Endothelial cell of umbilical vein (primary cell): ENCODE measurements around the gene MTIF3. TPM values are rescaled to one million over a fixed set of nuclear protein-coding genes. Genes with fewer than 3 reads are reported as not detected.

ENCODE experiments used
- BruUV-seq: library from RNA; stranded (reverse); fragments of 400-500 nt; replicated peaks from 2 replicates; lab custom pipeline; 2021; lab: Mats Ljungman, UMichigan
- CTCF ChIA-PET: fragments of 300-600, 350-600 bp; sonication (Branson Sonifier 250); formaldehyde crosslinking; loops from one replicate; lab custom pipeline; 2021; ENCODE audit warnings: antibody characterized with exemption, inconsistent platforms; lab: Charles Lee
- POLR2A ChIA-PET: fragments of 300-600, 350-600 bp; sonication (Branson Sonifier 250); formaldehyde crosslinking; loops from one replicate; lab custom pipeline; 2021; ENCODE audit warnings: antibody characterized with exemption, inconsistent platforms; lab: Charles Lee
- DNase-seq: peaks from one replicate; pipeline ENCODE4 v3.0.0-alpha.2; 2011; ENCODE audit warnings: low read depth, low spot score
- FAIRE-seq: peaks from 2 replicates; lab custom pipeline; 2011; peaks lifted over from hg19 to GRCh38; lab: Jason Lieb, UNC
- H2AFZ ChIP-seq: 2 replicates; pipeline ENCODE4 v1.6.0; 2012; ENCODE audit warnings: low read depth, low read length, control low read depth, inconsistent platforms
- H3K27ac ChIP-seq: 2 replicates; pipeline ENCODE4 v1.5.1; 2011; ENCODE audit warnings: low read depth, mild to moderate bottlenecking, control low read depth, low read length, moderate library complexity; ENCODE audit not compliant: insufficient read depth
- H3K27me3 ChIP-seq, 2 experiments: 2 replicates each; pipeline versions ENCODE4 v1.6.0 to v1.6.1; 2011; ENCODE audit warnings: low read length in 2 of 2, mixed read lengths in 1 of 2; ENCODE audit not compliant: control insufficient read depth in 2 of 2, insufficient read depth in 2 of 2
- H3K36me3 ChIP-seq, 2 experiments: 2 replicates in 1 of 2; 3 replicates in 1 of 2; pipeline ENCODE4 v1.5.1; 2011; ENCODE audit warnings: low read length in 2 of 2, mild to moderate bottlenecking in 1 of 2, moderate library complexity in 1 of 2; ENCODE audit not compliant: control insufficient read depth in 2 of 2, insufficient read depth in 2 of 2; ENCODE audit errors: extremely low read depth in 1 of 2
- H3K4me1 ChIP-seq: 3 replicates; pipeline ENCODE4 v1.5.1; 2011; ENCODE audit warnings: mild to moderate bottlenecking, low read length; ENCODE audit not compliant: control insufficient read depth, insufficient read depth; ENCODE audit errors: extremely low read depth
- H3K4me2 ChIP-seq: 2 replicates; pipeline ENCODE4 v1.6.1; 2011; ENCODE audit warnings: low read length, control low read depth, mixed read lengths; ENCODE audit not compliant: insufficient read depth
- H3K4me3 ChIP-seq, 3 experiments: fragments of 200-600 bp in 1 of 3; sonication (generic), shearing (Covaris generic) in 1 of 3; replicated peaks in 1 of 3; 2 replicates each; pipeline ENCODE4 v1.5.1; 2011 to 2016; ENCODE audit warnings: control low read depth in 3 of 3, low read length in 3 of 3, mild to moderate bottlenecking in 2 of 3, inconsistent platforms in 1 of 3, low read depth in 1 of 3, moderate library complexity in 1 of 3; ENCODE audit not compliant: insufficient read depth in 1 of 3
- H3K79me2 ChIP-seq: 2 replicates; pipeline ENCODE4 v1.6.0; 2012; ENCODE audit warnings: low read length, inconsistent platforms; ENCODE audit not compliant: control insufficient read depth, insufficient read depth
- H3K9ac ChIP-seq: replicated peaks from 2 replicates; pipeline ENCODE3; 2011; ENCODE audit warnings: low read length, control low read depth; ENCODE audit not compliant: insufficient read depth; ENCODE audit errors: extremely low read depth
- H3K9me1 ChIP-seq: replicated peaks from 3 replicates; pipeline ENCODE4 v1.6.0; 2011; ENCODE audit warnings: mild to moderate bottlenecking, low read length; ENCODE audit not compliant: control insufficient read depth, insufficient read depth; ENCODE audit errors: extremely low read depth
- H3K9me3 ChIP-seq: replicated peaks from 2 replicates; pipeline ENCODE4 v1.5.1; 2012; ENCODE audit warnings: low read length, inconsistent platforms; ENCODE audit not compliant: control insufficient read depth, insufficient read depth
- H4K20me1 ChIP-seq: replicated peaks from 2 replicates; pipeline ENCODE3; 2011; ENCODE audit warnings: mild to moderate bottlenecking, low read length; ENCODE audit not compliant: control insufficient read depth, insufficient read depth; ENCODE audit errors: extremely low read depth
- EZH2 ChIP-seq: IDR thresholded peaks from 2 replicates; pipeline ENCODE4 v1.6.1; 2012; ENCODE audit warnings: borderline replicate concordance, low read depth, mild to moderate bottlenecking, moderate library complexity, low read length, inconsistent platforms; ENCODE audit not compliant: severe bottlenecking
- FOS ChIP-seq: IDR thresholded peaks from 2 replicates; pipeline ENCODE4 v1.6.1; 2011; ENCODE audit warnings: mild to moderate bottlenecking, low read length, moderate library complexity, borderline replicate concordance; ENCODE audit not compliant: insufficient read depth
- GATA2 ChIP-seq: IDR thresholded peaks from 2 replicates; pipeline ENCODE4 v1.7.0; 2011; ENCODE audit warnings: low read depth, mild to moderate bottlenecking, moderate library complexity, mixed read lengths, low read length; ENCODE audit not compliant: insufficient read length, insufficient read depth
- JUN ChIP-seq: IDR thresholded peaks from 2 replicates; pipeline ENCODE4 v1.6.1; 2011; ENCODE audit warnings: borderline replicate concordance, low read depth; ENCODE audit not compliant: insufficient read length, insufficient read depth
- MYC ChIP-seq: IDR thresholded peaks from one replicate; pipeline ENCODE4 v1.6.1; 2011; ENCODE audit warnings: mild to moderate bottlenecking, low read depth, low read length
- POLR2A ChIP-seq: IDR thresholded peaks from 2 replicates; pipeline ENCODE4 v1.6.1; 2012; ENCODE audit warnings: low read depth, mild to moderate bottlenecking, control low read depth, low read length
- POLR2AphosphoS5 ChIP-seq: IDR thresholded peaks from 2 replicates; pipeline ENCODE4 v1.6.1; 2012; ENCODE audit warnings: low read depth, mild to moderate bottlenecking, control low read depth, low read length, moderate library complexity; ENCODE audit not compliant: insufficient read depth
- dilution Hi-C: fragments of 300-500 bp; cut with MboI; formaldehyde crosslinking; loops from one replicate; pipeline ENCODE4 v1.15.0; 2019; ENCODE audit warnings: low sequenced_read_pairs; ENCODE audit not compliant: extremely low pct_ligation_motif_present
- intact Hi-C: fragments of 100-400 bp; cut with micrococcal nuclease; formaldehyde crosslinking; loops from one replicate; pipeline ENCODE4 v1.10.0; 2022
- polyA plus RNA-seq, 4 experiments: library from polyadenylated mRNA; depleted of rRNA in 3 of 4; stranded (reverse) in 3 of 4; unstranded in 1 of 4; fragments of >200 nt; gene quantifications; 2 replicates each; pipeline versions ENCODE4 v1.2.1 to v1.2.3, GENCODE V29; 2011 to 2012; ENCODE audit warnings: missing spikeins in 1 of 4
- total RNA-seq: library from RNA; stranded (reverse); gene quantifications from 2 replicates; pipeline ENCODE4 v1.2.3, GENCODE V29; 2021
- TF ChIP-seq, protein P1 (sequence below), 2 donors: IDR thresholded peaks; 1 replicate in 1 of 2; 2 replicates in 1 of 2; pipeline ENCODE4 v1.5.1; 2011; ENCODE audit warnings: low read length in 2 of 2, mild to moderate bottlenecking in 2 of 2, moderate library complexity in 2 of 2, control low read depth in 1 of 2, inconsistent platforms in 1 of 2, low read depth in 1 of 2; ENCODE audit not compliant: insufficient read depth in 1 of 2; ENCODE audit errors: extremely low read depth in 1 of 2
- TF ChIP-seq, protein P2 (sequence below): IDR thresholded peaks from 2 replicates; pipeline ENCODE4 v1.6.1; 2011; ENCODE audit not compliant: insufficient read depth, insufficient read length

Gene MTIF3
- total and polyA plus RNA-seq, 2 donors (not counting 3 experiments of a cell fraction or from before 2014, with no cell fraction given): 23.5 to 37.5 TPM

DNA sequence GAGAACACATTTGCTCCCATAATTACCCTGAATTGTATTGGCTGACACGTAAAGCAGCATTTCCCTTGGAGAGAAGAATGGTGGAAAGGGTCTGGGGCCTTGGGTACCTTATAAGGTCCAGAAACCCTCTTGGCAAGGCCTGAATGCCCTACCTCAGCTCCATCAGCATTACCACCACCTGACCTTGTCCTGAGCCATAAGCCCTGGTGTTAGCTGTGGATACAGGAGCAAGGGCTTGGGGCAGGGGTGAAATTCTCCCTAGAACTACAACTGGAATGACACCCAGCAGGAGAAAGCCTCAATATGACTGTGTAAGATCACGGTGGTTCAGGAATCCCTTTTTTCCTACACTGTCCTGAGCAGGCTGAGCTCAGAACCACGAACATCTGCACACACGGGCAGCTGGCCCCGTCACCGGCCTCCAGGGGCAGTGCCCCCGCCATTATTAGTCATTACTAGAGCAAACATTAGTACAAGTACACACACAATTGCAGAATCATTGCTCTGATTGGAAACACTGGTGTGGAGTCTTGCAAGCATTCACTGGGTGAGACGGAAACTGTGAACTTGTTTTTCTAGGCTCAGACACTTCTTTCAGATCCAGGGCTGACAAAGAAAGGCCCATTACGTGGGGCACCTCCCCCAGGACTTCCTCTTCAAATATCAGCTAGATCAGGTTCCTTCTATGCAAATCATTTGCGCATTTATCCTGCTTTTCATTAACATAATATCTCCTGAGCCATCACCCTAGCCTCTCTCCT is 26.8 kb upstream of the MTIF3 start:
- no peaks in the 10 kb centered on the region for H3K9me1 ChIP-seq
- no peak overlapping the region for H3K27ac ChIP-seq
- H3K36me3 ChIP-seq: no peaks in the 10 kb centered on the region
- no peaks in the 10 kb centered on the region for H3K79me2 ChIP-seq
- TF ChIP-seq POLR2A: no peak
- no peak for TF ChIP-seq GATA2
- no peak for TF ChIP-seq FOS
- TF ChIP-seq POLR2AphosphoS5: no peak
- TF ChIP-seq JUN: no peak
- no peak for TF ChIP-seq MYC
- TF ChIP-seq, protein P1, sequence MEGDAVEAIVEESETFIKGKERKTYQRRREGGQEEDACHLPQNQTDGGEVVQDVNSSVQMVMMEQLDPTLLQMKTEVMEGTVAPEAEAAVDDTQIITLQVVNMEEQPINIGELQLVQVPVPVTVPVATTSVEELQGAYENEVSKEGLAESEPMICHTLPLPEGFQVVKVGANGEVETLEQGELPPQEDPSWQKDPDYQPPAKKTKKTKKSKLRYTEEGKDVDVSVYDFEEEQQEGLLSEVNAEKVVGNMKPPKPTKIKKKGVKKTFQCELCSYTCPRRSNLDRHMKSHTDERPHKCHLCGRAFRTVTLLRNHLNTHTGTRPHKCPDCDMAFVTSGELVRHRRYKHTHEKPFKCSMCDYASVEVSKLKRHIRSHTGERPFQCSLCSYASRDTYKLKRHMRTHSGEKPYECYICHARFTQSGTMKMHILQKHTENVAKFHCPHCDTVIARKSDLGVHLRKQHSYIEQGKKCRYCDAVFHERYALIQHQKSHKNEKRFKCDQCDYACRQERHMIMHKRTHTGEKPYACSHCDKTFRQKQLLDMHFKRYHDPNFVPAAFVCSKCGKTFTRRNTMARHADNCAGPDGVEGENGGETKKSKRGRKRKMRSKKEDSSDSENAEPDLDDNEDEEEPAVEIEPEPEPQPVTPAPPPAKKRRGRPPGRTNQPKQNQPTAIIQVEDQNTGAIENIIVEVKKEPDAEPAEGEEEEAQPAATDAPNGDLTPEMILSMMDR (IDR thresholded peaks at IDR 0.05; ENCODE audit: extremely low read depth in 1 of 2, insufficient read depth in 1 of 2, low read depth in 1 of 2, low read length in 2 of 2): no peak
- TF ChIP-seq, protein P2, sequence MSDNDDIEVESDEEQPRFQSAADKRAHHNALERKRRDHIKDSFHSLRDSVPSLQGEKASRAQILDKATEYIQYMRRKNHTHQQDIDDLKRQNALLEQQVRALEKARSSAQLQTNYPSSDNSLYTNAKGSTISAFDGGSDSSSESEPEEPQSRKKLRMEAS: no peak
- TF ChIP-seq EZH2: no peak
- no peaks in the 10 kb centered on the region for H3K9me3 ChIP-seq
- intact Hi-C loops (no loop called here), dilution Hi-C loops (no loop called here)
- H3K4me1 ChIP-seq: no peaks in the 10 kb centered on the region
- no peak for FAIRE-seq
- DNase-seq: peak; percentile 8
- no peak overlapping the region for H3K4me2 ChIP-seq
- H3K9ac ChIP-seq: no peak overlapping the region
- no peaks in the 10 kb centered on the region for H4K20me1 ChIP-seq
- POLR2A ChIA-PET: no interaction called here
- H3K4me3 ChIP-seq: no peak overlapping the region
- CTCF ChIA-PET: interaction anchor here (5.4 kb wide), 1 partner anchor 350 kb away, joined by 38 read pairs; no protein-coding TSS in a partner anchor
- peaks cover 3 to 21% of the 10 kb centered on the region in 2 experiments for H3K27me3 ChIP-seq
- no TSS peak for BruUV-seq
- H2AFZ ChIP-seq: no peak overlapping the region
